Esophagus muscularis mucosa (tissue), 4 donors: ENCODE results near the gene ZFHX3. TPM values are rescaled to one million over a fixed set of nuclear protein-coding genes. Genes with fewer than 3 reads are reported as not detected.

ENCODE experiments used
- DNase-seq: peaks from one replicate; pipeline ENCODE4 v3.0.0-alpha.2; 2017; ENCODE audit errors: extremely low spot score
- H3K27ac ChIP-seq, 4 donors: fragments of 200-600 bp; sonication (generic); replicated peaks in 1 of 4; 1 replicate in 3 of 4; 2 replicates in 1 of 4; pipeline ENCODE4 v1.5.1; 2016 to 2019; ENCODE audit warnings: mild to moderate bottlenecking in 1 of 4
- H3K27me3 ChIP-seq, 4 donors: fragments of 200-600 bp; sonication (generic); one replicate each; pipeline versions ENCODE4 v1.5.1 to v1.6.0; 2016 to 2019
- H3K36me3 ChIP-seq, 4 donors: fragments of 200-600 bp; sonication (generic); one replicate each; pipeline ENCODE4 v1.5.1; 2016 to 2019
- H3K4me1 ChIP-seq, 4 donors: fragments of 200-600 bp; sonication (generic); one replicate each; pipeline ENCODE4 v1.5.1; 2016 to 2019
- H3K4me3 ChIP-seq, 4 donors: fragments of 200-600 bp; sonication (generic); 1 replicate in 2 of 4; 2 replicates in 2 of 4; pipeline ENCODE4 v1.5.1; 2016 to 2019; ENCODE audit warnings: mild to moderate bottlenecking in 4 of 4, moderate library complexity in 1 of 4
- H3K9me3 ChIP-seq, 4 donors: fragments of 200-600 bp; sonication (generic); 1 replicate in 3 of 4; 2 replicates in 1 of 4; pipeline ENCODE4 v1.5.1; 2016 to 2019
- EP300 ChIP-seq: sonication (generic); formaldehyde crosslinking; IDR thresholded peaks from one replicate; pipeline ENCODE4 v1.6.1; 2017; ENCODE audit warnings: antibody characterized with exemption
- POLR2A ChIP-seq: fragments of 450-650 bp; IDR thresholded peaks from one replicate; pipeline ENCODE4 v1.6.1; 2017; ENCODE audit warnings: antibody characterized with exemption, moderate library complexity, mild to moderate bottlenecking, low read depth
- POLR2AphosphoS5 ChIP-seq, 2 donors: sonication (generic); formaldehyde crosslinking; IDR thresholded peaks; one replicate each; pipeline ENCODE4 v1.6.1; 2017; ENCODE audit warnings: antibody characterized with exemption in 2 of 2
- WGBS: methylation state at CpG from one replicate; pipeline ENCODE4 v1.1.5; 2018; 5-methylcytosine and 5-hydroxymethylcytosine counted together
- intact Hi-C: fragments of 100-400 bp; cut with DNase I; formaldehyde crosslinking; loops from one replicate; pipeline ENCODE4 v1.15.1; 2023
- total RNA-seq, 4 donors: library from RNA; depleted of rRNA; stranded (reverse); fragments of >200 nt; gene quantifications; one replicate each; pipeline versions ENCODE4 v1.1.0 to v1.2.1, GENCODE V29; 2016
- TF ChIP-seq, protein P1 (sequence below), 3 experiments: fragments of 200-600 bp in 2 of 3; fragments of 450-650 bp in 1 of 3; sonication (generic) in 2 of 3; IDR thresholded peaks; one replicate each; pipeline ENCODE4 v1.5.1; 2017 to 2019; ENCODE audit warnings: antibody characterized with exemption in 3 of 3, mild to moderate bottlenecking in 2 of 3, moderate library complexity in 1 of 3

Gene ZFHX3
- total RNA-seq, 4 donors from 2014 or later: 25.7 to 53.0 (median 30.6) TPM

DNA sequence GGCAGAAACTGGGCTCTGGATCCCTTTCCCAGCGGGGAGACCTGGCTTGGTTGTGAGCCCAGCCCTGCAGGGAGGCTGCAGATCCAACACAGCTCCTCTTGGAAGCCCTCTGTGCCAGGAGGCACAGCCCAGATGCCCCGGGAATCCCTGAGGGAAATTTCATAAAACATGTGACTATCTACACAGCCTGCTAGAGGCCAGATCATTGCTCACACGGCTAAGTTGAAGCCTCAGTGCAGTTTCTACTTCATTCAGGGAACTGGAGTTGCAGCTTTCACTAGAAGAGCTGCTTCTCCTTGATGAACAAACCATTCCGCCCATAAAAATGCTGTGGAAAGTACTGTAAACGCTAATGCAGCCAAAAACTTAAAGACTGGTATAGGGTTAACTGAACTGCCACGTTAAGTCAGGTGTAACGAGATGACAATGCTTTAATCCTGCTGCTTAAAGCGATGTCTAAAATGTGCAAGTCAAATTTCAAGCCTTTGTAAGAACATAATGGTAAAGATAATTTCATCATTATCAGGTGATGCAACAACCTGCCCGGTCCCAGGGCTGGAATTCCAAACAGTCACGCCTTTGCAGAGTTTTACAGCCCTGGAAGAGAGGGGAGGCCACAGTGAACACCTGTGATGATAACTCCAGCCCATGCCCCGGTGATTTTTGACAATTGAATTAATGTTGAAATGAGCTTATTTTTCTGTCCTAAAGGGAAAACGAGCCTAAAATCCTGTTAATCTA, 172.5 kb downstream of the ZFHX3 start:
- H3K36me3 ChIP-seq: peaks cover 0 to 7% (median 0%) of the 10 kb centered on the region in 4 donors
- H3K4me3 ChIP-seq: no peak overlapping the region
- H3K27ac ChIP-seq: no peak overlapping the region
- no peak for DNase-seq
- H3K9me3 ChIP-seq: no peaks in the 10 kb centered on the region
- peaks cover 18 to 28% (median 23%) of the 10 kb centered on the region in 4 donors for H3K4me1 ChIP-seq
- no peak for TF ChIP-seq POLR2AphosphoS5 (IDR thresholded peaks at IDR 0.05)
- no peak for TF ChIP-seq EP300
- TF ChIP-seq, protein P1, sequence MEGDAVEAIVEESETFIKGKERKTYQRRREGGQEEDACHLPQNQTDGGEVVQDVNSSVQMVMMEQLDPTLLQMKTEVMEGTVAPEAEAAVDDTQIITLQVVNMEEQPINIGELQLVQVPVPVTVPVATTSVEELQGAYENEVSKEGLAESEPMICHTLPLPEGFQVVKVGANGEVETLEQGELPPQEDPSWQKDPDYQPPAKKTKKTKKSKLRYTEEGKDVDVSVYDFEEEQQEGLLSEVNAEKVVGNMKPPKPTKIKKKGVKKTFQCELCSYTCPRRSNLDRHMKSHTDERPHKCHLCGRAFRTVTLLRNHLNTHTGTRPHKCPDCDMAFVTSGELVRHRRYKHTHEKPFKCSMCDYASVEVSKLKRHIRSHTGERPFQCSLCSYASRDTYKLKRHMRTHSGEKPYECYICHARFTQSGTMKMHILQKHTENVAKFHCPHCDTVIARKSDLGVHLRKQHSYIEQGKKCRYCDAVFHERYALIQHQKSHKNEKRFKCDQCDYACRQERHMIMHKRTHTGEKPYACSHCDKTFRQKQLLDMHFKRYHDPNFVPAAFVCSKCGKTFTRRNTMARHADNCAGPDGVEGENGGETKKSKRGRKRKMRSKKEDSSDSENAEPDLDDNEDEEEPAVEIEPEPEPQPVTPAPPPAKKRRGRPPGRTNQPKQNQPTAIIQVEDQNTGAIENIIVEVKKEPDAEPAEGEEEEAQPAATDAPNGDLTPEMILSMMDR (IDR thresholded peaks at IDR 0.05): no peak
- no peak for TF ChIP-seq POLR2A
- H3K27me3 ChIP-seq: no peaks in the 10 kb centered on the region
- 83% methylated on average over 12 of the region's 12 CpGs for WGBS
- intact Hi-C loops: no loop called here

- intact Hi-C loops: no loop called here
- Histone ChIP-seq H3K27ac (no peak overlapping the region), H3K27me3 (no peaks in the 10 kb centered on the region), H3K9me3 (no peaks in the 10 kb centered on the region), H3K4me3 (no peak overlapping the region), H3K4me1 (peaks cover 18 to 27% (median 23%) of the 10 kb centered on the region in 4 donors), H3K36me3 (peaks cover 0 to 3% (median 0%) of the 10 kb centered on the region in 4 donors)
- no peak for TF ChIP-seq POLR2AphosphoS5 (IDR thresholded peaks at IDR 0.05)
- no peak for TF ChIP-seq POLR2A
- no peak for TF ChIP-seq EP300
- TF ChIP-seq, protein P1 (IDR thresholded peaks at IDR 0.05): no peak
- no peak for DNase-seq
- 92% methylated on average over 8 of the region's 8 CpGs for WGBS
These were observed 174.1 kb downstream of the ZFHX3 start for GRCh38 chr16:72873853-72874252.

- H3K27ac ChIP-seq: no peak overlapping the region
- no peaks in the 10 kb centered on the region for H3K9me3 ChIP-seq
- 85% methylated on average over 5 of the region's 5 CpGs for WGBS
- H3K27me3 ChIP-seq: no peaks in the 10 kb centered on the region
- intact Hi-C loops: no loop called here
- peaks cover 0 to 4% (median 0%) of the 10 kb centered on the region in 4 donors for H3K36me3 ChIP-seq
- peaks cover 12 to 20% (median 19%) of the 10 kb centered on the region in 4 donors for H3K4me1 ChIP-seq
- no peak for DNase-seq
- TF ChIP-seq EP300 (no peak), POLR2A (no peak), POLR2AphosphoS5 (IDR thresholded peaks at IDR 0.05) (no peak)
- TF ChIP-seq, protein P1 (IDR thresholded peaks at IDR 0.05): no peak
- H3K4me3 ChIP-seq: no peak overlapping the region
These were observed 174.9 kb downstream of the ZFHX3 start for GRCh38 chr16:72873044-72873443.

DNA sequence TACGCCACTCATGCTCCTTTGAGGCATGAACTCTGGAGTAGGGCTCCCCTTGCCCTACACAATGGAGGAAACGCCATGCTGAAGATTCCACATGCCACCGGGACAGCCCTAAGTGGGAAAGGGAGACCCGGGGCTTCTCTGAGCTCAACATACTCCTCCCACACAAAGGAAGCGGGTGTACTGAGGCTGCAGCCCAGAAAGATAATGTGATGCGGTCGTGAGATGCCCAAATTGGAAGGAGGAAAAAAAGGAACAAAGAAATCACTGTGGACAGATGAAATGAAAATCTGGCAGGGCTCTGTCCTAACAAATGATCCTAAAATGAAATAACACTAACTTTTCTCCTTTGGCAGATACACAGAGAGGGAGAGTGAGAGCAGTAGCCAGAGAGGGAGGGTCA, 182.1 kb downstream of the ZFHX3 start:
- no peaks in the 10 kb centered on the region for H3K27me3 ChIP-seq
- WGBS: 86% methylated on average over 7 of the region's 7 CpGs
- H3K9me3 ChIP-seq: no peaks in the 10 kb centered on the region
- peaks cover 0 to 5% (median 0%) of the 10 kb centered on the region in 4 donors for H3K4me1 ChIP-seq
- no peak for DNase-seq
- TF ChIP-seq EP300 (no peak), POLR2A (no peak), POLR2AphosphoS5 (IDR thresholded peaks at IDR 0.05) (no peak)
- TF ChIP-seq, protein P1 (IDR thresholded peaks at IDR 0.05): no peak
- peaks cover 0 to 16% (median 6%) of the 10 kb centered on the region in 4 donors for H3K36me3 ChIP-seq
- H3K27ac ChIP-seq: no peak overlapping the region
- no peak overlapping the region for H3K4me3 ChIP-seq
- intact Hi-C loops: no loop called here
